Adipose tissue (tissue), 3 donors: ENCODE measurements around the gene EIF3K. TPM values are rescaled to one million over a fixed set of nuclear protein-coding genes. Genes with fewer than 3 reads are reported as not detected.
"Not testable (repeated sequence)": the region's sequence is repeated elsewhere in the genome, so short reads cannot be mapped to it uniquely, and the experiment has no call there.

ENCODE experiments used
- H3K27ac ChIP-seq: one replicate; pipeline ENCODE4 v1.5.1; 2013; ENCODE audit warnings: low read depth, low read length
- WGBS, 3 donors: extraction: QIAGEN DNeasy Blood & Tissue Kit; methylation state at CpG; one replicate each; pipeline ENCODE4 v1.1.7; 2013; 5-methylcytosine and 5-hydroxymethylcytosine counted together
- polyA plus RNA-seq, 3 donors: library from polyadenylated mRNA; stranded (reverse); fragments of 200-250 nt; gene quantifications; one replicate each; pipeline ENCODE4 v1.2.3, GENCODE V29; 2013
- donor health status: healthy with polysubstance abuse.
- donor health status: Bipolar disorder and iron deficiency.
- donor health status: healthy.

EIF3K gene
- 100 to 1,000 TPM; 231 to 544 (median 410) TPM for polyA plus RNA-seq

- no peak within 1 kb of the TSS for H3K27ac ChIP-seq
- WGBS, 3 donors, result 0 to 2% (median 1%) methylated on average over 64 of the region's 64 CpGs
Measured at GRCh38 chr19:38618590-38619360, at the start of gene EIF3K. Gene EIF3K (plus strand): TSS chr19:38619188. CDS start chr19:38619269, 81 bp downstream.

GRCh38 chr19:38569368-38569983, 49.5 kb upstream of the EIF3K start:
- 68 to 90% (median 85%) methylated on average over 6 of the region's 6 CpGs for WGBS, 3 donors
- H3K27ac ChIP-seq, result no peak overlapping the region

GRCh38 chr19:38571682-38572081, 47.3 kb upstream of the EIF3K start:
- no peak overlapping the region for H3K27ac ChIP-seq
- 79 to 86% (median 86%) methylated on average over 2 of the region's 2 CpGs for WGBS, 3 donors

GRCh38 chr19:38577826-38578225, 41.2 kb upstream of the EIF3K start:
- WGBS, 3 donors, result 89 to 91% (median 91%) methylated on average over 11 of the region's 11 CpGs
- no peak overlapping the region for H3K27ac ChIP-seq

GRCh38 chr19:38579304-38579703, 39.7 kb upstream of the EIF3K start:
- not testable (repeated sequence) for H3K27ac ChIP-seq
- 86 to 93% (median 89%) methylated on average over 6 of the region's 6 CpGs for WGBS, 3 donors

- H3K27ac ChIP-seq, result no peak overlapping the region
- WGBS, 3 donors, result 85 to 91% (median 89%) methylated on average over 14 to 15 of the region's 15 CpGs
Measured at GRCh38 chr19:38580080-38580479, 38.9 kb upstream of the EIF3K start.

- WGBS, 3 donors, result 83 to 91% (median 84%) methylated on average over 13 to 14 of the region's 14 CpGs
- H3K27ac ChIP-seq, result no peak overlapping the region
Measured at GRCh38 chr19:38583219-38583984, 35.6 kb upstream of the EIF3K start.

GRCh38 chr19:38583985-38584305, 35.0 kb upstream of the EIF3K start:
- WGBS, 3 donors, result 73 to 80% (median 73%) methylated on average over 4 of the region's 4 CpGs
- H3K27ac ChIP-seq, result no peak overlapping the region

- no peak overlapping the region for H3K27ac ChIP-seq
- 84 to 90% (median 89%) methylated on average over 2 of the region's 2 CpGs for WGBS, 3 donors
Measured at GRCh38 chr19:38587562-38587961, 31.4 kb upstream of the EIF3K start.

GRCh38 chr19:38588041-38588440, 30.9 kb upstream of the EIF3K start:
- 84 to 90% (median 85%) methylated on average over 2 of the region's 2 CpGs for WGBS, 3 donors
- H3K27ac ChIP-seq, result no peak overlapping the region

- WGBS, 3 donors, result 73 to 81% (median 73%) methylated on average over 6 of the region's 6 CpGs
- no peak overlapping the region for H3K27ac ChIP-seq
Measured at GRCh38 chr19:38592940-38593339, 26.0 kb upstream of the EIF3K start.

GRCh38 chr19:38596057-38596981, 22.7 kb upstream of the EIF3K start:
- WGBS, 3 donors, result 12 to 47% (median 36%) methylated on average over 54 to 55 of the region's 55 CpGs
- H3K27ac ChIP-seq, result no peak overlapping the region

- H3K27ac ChIP-seq, result no peak overlapping the region
- 80 to 87% (median 85%) methylated on average over 11 of the region's 11 CpGs for WGBS, 3 donors
Measured at GRCh38 chr19:38597075-38597474, 21.9 kb upstream of the EIF3K start.

- 88 to 90% (median 89%) methylated on average over 11 of the region's 11 CpGs for WGBS, 3 donors
- H3K27ac ChIP-seq, result no peak overlapping the region
Measured at GRCh38 chr19:38599722-38600121, 19.3 kb upstream of the EIF3K start.

GRCh38 chr19:38602856-38603255, 16.1 kb upstream of the EIF3K start:
- H3K27ac ChIP-seq, result not testable (repeated sequence)
- 94% methylated on average over 5 of the region's 5 CpGs for WGBS, 3 donors

GRCh38 chr19:38606131-38606530, 12.9 kb upstream of the EIF3K start:
- WGBS, 3 donors, result 77 to 85% (median 85%) methylated on average over 6 of the region's 6 CpGs
- no peak overlapping the region for H3K27ac ChIP-seq

- no peak overlapping the region for H3K27ac ChIP-seq
Measured at GRCh38 chr19:38614289-38614688, 4.7 kb upstream of the EIF3K start.

GRCh38 chr19:38615007-38615581, 3.9 kb upstream of the EIF3K start:
- WGBS, 3 donors, result 65 to 82% (median 77%) methylated on average over 7 of the region's 7 CpGs

More at GRCh38 chr19:38614289-38614688, 4.7 kb upstream of the EIF3K start:
- WGBS, 3 donors, result 50 to 72% (median 71%) methylated on average over 3 of the region's 3 CpGs

More at GRCh38 chr19:38615007-38615581, 3.9 kb upstream of the EIF3K start:
- H3K27ac ChIP-seq, result no peak overlapping the region
